Gastrocnemius medialis (tissue), 4 donors: Measurements from ENCODE around the gene WDR70.
"Not testable (repeated sequence)": the region's sequence is repeated elsewhere in the genome, so short reads cannot be mapped to it uniquely, and the experiment has no call there.

Source experiments
- POLR2A ChIP-seq, 2 donors: fragments of 450-650 bp; IDR thresholded peaks; one replicate each; pipeline ENCODE4 v1.6.1; 2017; ENCODE audit warnings: antibody characterized with exemption in 2 of 2, mild to moderate bottlenecking in 2 of 2, moderate library complexity in 2 of 2
- TF ChIP-seq, protein P1 (sequence below), 5 experiments: fragments of 450-650 bp in 3 of 5; fragments of 200-600 bp in 2 of 5; sonication (generic) in 2 of 5; IDR thresholded peaks in 4 of 5; conservative IDR thresholded peaks in 1 of 5; 1 replicate in 4 of 5; 2 replicates in 1 of 5; pipeline ENCODE4 v1.5.1; 2016 to 2019; ENCODE audit warnings: antibody characterized with exemption in 5 of 5, mild to moderate bottlenecking in 3 of 5, moderate library complexity in 3 of 5

DNA sequence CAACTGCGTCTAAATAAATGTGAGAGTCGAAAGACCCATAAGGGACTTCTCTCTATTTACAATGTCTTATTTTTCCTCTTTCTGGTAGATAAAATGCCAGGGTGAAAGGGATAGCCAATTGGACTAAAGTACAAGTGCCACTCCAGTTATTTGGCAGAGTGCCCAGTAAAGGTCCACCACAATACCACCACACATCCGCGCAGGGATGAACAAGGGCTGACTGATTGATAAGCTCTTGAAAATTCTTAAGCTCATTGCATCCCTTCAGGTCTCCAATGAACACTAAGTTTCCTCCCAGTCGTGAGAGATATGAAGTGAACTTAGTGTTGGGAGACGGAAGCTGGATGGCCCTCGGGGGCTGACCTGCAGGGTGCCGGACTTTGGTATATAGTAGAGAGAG lies 402.3 kb downstream of the WDR70 start:
- TF ChIP-seq, protein P1, sequence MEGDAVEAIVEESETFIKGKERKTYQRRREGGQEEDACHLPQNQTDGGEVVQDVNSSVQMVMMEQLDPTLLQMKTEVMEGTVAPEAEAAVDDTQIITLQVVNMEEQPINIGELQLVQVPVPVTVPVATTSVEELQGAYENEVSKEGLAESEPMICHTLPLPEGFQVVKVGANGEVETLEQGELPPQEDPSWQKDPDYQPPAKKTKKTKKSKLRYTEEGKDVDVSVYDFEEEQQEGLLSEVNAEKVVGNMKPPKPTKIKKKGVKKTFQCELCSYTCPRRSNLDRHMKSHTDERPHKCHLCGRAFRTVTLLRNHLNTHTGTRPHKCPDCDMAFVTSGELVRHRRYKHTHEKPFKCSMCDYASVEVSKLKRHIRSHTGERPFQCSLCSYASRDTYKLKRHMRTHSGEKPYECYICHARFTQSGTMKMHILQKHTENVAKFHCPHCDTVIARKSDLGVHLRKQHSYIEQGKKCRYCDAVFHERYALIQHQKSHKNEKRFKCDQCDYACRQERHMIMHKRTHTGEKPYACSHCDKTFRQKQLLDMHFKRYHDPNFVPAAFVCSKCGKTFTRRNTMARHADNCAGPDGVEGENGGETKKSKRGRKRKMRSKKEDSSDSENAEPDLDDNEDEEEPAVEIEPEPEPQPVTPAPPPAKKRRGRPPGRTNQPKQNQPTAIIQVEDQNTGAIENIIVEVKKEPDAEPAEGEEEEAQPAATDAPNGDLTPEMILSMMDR (IDR thresholded peaks at IDR 0.05 in 4 of 5, conservative IDR thresholded peaks at IDR 0.05 in 1 of 5) = not testable (repeated sequence)
- TF ChIP-seq POLR2A (IDR thresholded peaks at IDR 0.05) = not testable (repeated sequence)
